Mesenchymal stem cell (in vitro differentiated cells and primary cell): ENCODE data around the gene WDFY2.
A peak's percentile ranks its signal among the peaks of the same experiment; 100 is the strongest.

Source experiments
- DNase-seq: peaks from one replicate; pipeline ENCODE4 v3.0.0-alpha.2; 2013
- H2AFZ ChIP-seq: one replicate; pipeline ENCODE4 v1.6.1; 2013; ENCODE audit warnings: low read depth, mild to moderate bottlenecking, control low read depth, inconsistent platforms, low read length, moderate library complexity
- H2AK5ac ChIP-seq: 2 replicates; pipeline ENCODE4 v1.6.1; 2013; ENCODE audit warnings: low read length, moderate library complexity, mild to moderate bottlenecking, inconsistent platforms; ENCODE audit not compliant: severe bottlenecking
- H2BK120ac ChIP-seq: one replicate; pipeline ENCODE4 v1.6.1; 2013; ENCODE audit warnings: low read depth, mild to moderate bottlenecking, inconsistent platforms, low read length, moderate library complexity
- H2BK12ac ChIP-seq, 2 experiments: one replicate each; pipeline ENCODE4 v1.6.1; 2013; ENCODE audit warnings: inconsistent platforms in 2 of 2, low read length in 2 of 2, mild to moderate bottlenecking in 2 of 2, moderate library complexity in 2 of 2, control low read depth in 1 of 2
- H2BK15ac ChIP-seq: one replicate; pipeline ENCODE4 v1.6.1; 2013; ENCODE audit warnings: mild to moderate bottlenecking, low read depth, inconsistent platforms; ENCODE audit not compliant: poor library complexity, severe bottlenecking
- H2BK5ac ChIP-seq: 2 replicates; pipeline ENCODE4 v1.6.1; 2013; ENCODE audit warnings: low read depth, mild to moderate bottlenecking, low read length, control low read depth, inconsistent platforms; ENCODE audit not compliant: poor library complexity, severe bottlenecking
- H3K14ac ChIP-seq, 2 experiments: one replicate each; pipeline ENCODE4 v1.6.1; 2013; ENCODE audit warnings: inconsistent platforms in 2 of 2, low read length in 2 of 2, control low read depth in 1 of 2, mild to moderate bottlenecking in 1 of 2, moderate library complexity in 1 of 2
- H3K18ac ChIP-seq, 2 experiments: one replicate each; pipeline ENCODE4 v1.6.1; 2013; ENCODE audit warnings: inconsistent platforms in 2 of 2, low read length in 2 of 2, control low read depth in 1 of 2, low read depth in 1 of 2, mild to moderate bottlenecking in 1 of 2
- H3K23ac ChIP-seq, 2 experiments: one replicate each; pipeline ENCODE4 v1.6.1; 2013; ENCODE audit warnings: inconsistent platforms in 2 of 2, low read length in 2 of 2, mild to moderate bottlenecking in 2 of 2, moderate library complexity in 2 of 2, control low read depth in 1 of 2
- H3K27ac ChIP-seq: 2 replicates; pipeline ENCODE4 v1.5.1; 2013; ENCODE audit warnings: mild to moderate bottlenecking, moderate library complexity, low read length, control low read depth, inconsistent platforms; ENCODE audit not compliant: poor library complexity, severe bottlenecking
- H3K27me3 ChIP-seq, 2 experiments: 2 replicates each; pipeline versions ENCODE4 v1.6.1 to v1.7.0; 2013; ENCODE audit warnings: low read length in 2 of 2, mild to moderate bottlenecking in 2 of 2, moderate library complexity in 2 of 2, control low read depth in 1 of 2, inconsistent platforms in 1 of 2; ENCODE audit not compliant: control insufficient read depth in 1 of 2, insufficient read depth in 1 of 2
- H3K36me3 ChIP-seq, 2 experiments: 2 replicates each; pipeline versions ENCODE4 v1.6.1 to v1.7.0; 2013; ENCODE audit warnings: low read length in 2 of 2, control low read depth in 1 of 2, inconsistent platforms in 1 of 2, low read depth in 1 of 2, mild to moderate bottlenecking in 1 of 2; ENCODE audit not compliant: insufficient read depth in 2 of 2, control insufficient read depth in 1 of 2
- H3K4ac ChIP-seq, 2 experiments: one replicate each; pipeline ENCODE4 v1.6.1; 2013; ENCODE audit warnings: inconsistent platforms in 2 of 2, low read length in 2 of 2, mild to moderate bottlenecking in 2 of 2, moderate library complexity in 2 of 2, control low read depth in 1 of 2, low read depth in 1 of 2
- H3K4me1 ChIP-seq: 2 replicates; pipeline ENCODE4 v1.6.1; 2013; ENCODE audit warnings: low read depth, low read length, control low read depth; ENCODE audit not compliant: control insufficient read depth, insufficient read depth
- H3K4me2 ChIP-seq: 2 replicates; pipeline ENCODE4 v1.6.1; 2013; ENCODE audit warnings: low read length, mild to moderate bottlenecking, inconsistent platforms; ENCODE audit not compliant: poor library complexity, severe bottlenecking
- H3K4me3 ChIP-seq, 2 experiments: 2 replicates each; pipeline versions ENCODE4 v1.5.1 to v1.7.0; 2013; ENCODE audit warnings: low read length in 2 of 2, mild to moderate bottlenecking in 2 of 2, control low read depth in 1 of 2, low read depth in 1 of 2; ENCODE audit not compliant: insufficient read depth in 1 of 2
- H3K79me1 ChIP-seq: replicated peaks from 2 replicates; pipeline ENCODE4 v1.6.1; 2013; ENCODE audit warnings: mild to moderate bottlenecking, control low read depth, low read length, inconsistent platforms; ENCODE audit not compliant: poor library complexity, severe bottlenecking
- H3K9ac ChIP-seq: 2 replicates; pipeline ENCODE4 v1.7.0; 2013; ENCODE audit warnings: mild to moderate bottlenecking, low read length, moderate library complexity
- H3K9me3 ChIP-seq: 2 replicates; pipeline ENCODE4 v1.7.0; 2013; ENCODE audit warnings: mild to moderate bottlenecking, low read length; ENCODE audit not compliant: control insufficient read depth
- H4K8ac ChIP-seq: one replicate; pipeline ENCODE4 v1.6.1; 2013; ENCODE audit warnings: inconsistent platforms, mild to moderate bottlenecking, low read length, moderate library complexity
- H4K91ac ChIP-seq: one replicate; pipeline ENCODE4 v1.6.1; 2013; ENCODE audit warnings: mild to moderate bottlenecking, low read length, inconsistent platforms
- whole genome bisulfite sequencing: methylation state at CpG from one replicate; pipeline ENCODE4 v1.1.7; 2013; ENCODE audit warnings: mixed read lengths; 5-methylcytosine and 5-hydroxymethylcytosine counted together

Gene WDFY2

GRCh38 chr13:51765142-51765515 lies 180.9 kb downstream of the WDFY2 start:
- Histone ChIP-seq H3K4me1 (peaks cover 14% of the 10 kb centered on the region), H3K23ac (no peak overlapping the region), H3K27ac (peak overlapping the region; percentile 6), H4K8ac (peak overlapping the region; percentile 14), H4K91ac (no peak overlapping the region), H2BK5ac (no peak overlapping the region), H3K14ac (peak overlapping the region in 1 of 2 experiments; percentile 94), H2BK15ac (no peak overlapping the region), H3K4me2 (no peak overlapping the region), H2BK12ac (peak overlapping the region in 1 of 2 experiments; percentile 94), H2AK5ac (no peak overlapping the region), H2AFZ (no peak overlapping the region), H3K36me3 (peaks cover 38 to 43% of the 10 kb centered on the region in 2 experiments), H3K27me3 (no peaks in the 10 kb centered on the region), H3K9me3 (no peaks in the 10 kb centered on the region), H3K9ac (peak overlapping the region; percentile 79), H3K79me1 (peaks cover 20% of the 10 kb centered on the region), H3K18ac (peak overlapping the region in 1 of 2 experiments; percentile 54), H3K4ac (peak overlapping the region in 1 of 2 experiments; percentile 65), H2BK120ac (no peak overlapping the region), H3K4me3 (peak overlapping the region in 1 of 2 experiments; percentile 70)
- DNase-seq: no peak
- 91% methylated on average over 2 of the region's 4 CpGs for WGBS

GRCh38 chr13:51767100-51767499 lies 182.8 kb downstream of the WDFY2 start:
- 96% methylated on average over 8 of the region's 8 CpGs for WGBS
- H3K9me3 ChIP-seq: no peaks in the 10 kb centered on the region
- H2AFZ ChIP-seq: no peak overlapping the region
- H3K4me2 ChIP-seq: no peak overlapping the region
- H2BK12ac ChIP-seq: no peak overlapping the region
- peaks cover 11% of the 10 kb centered on the region for H3K4me1 ChIP-seq
- peaks cover 17% of the 10 kb centered on the region for H3K79me1 ChIP-seq
- no peak overlapping the region for H4K8ac ChIP-seq
- H3K4ac ChIP-seq: no peak overlapping the region
- no peak overlapping the region for H3K9ac ChIP-seq
- no peak overlapping the region for H4K91ac ChIP-seq
- no peaks in the 10 kb centered on the region for H3K27me3 ChIP-seq
- peaks cover 27 to 33% of the 10 kb centered on the region in 2 experiments for H3K36me3 ChIP-seq
- no peak for DNase-seq
- H3K18ac ChIP-seq: no peak overlapping the region
- no peak overlapping the region for H2AK5ac ChIP-seq
- no peak overlapping the region for H2BK5ac ChIP-seq
- no peak overlapping the region for H3K27ac ChIP-seq
- H2BK120ac ChIP-seq: no peak overlapping the region
- H3K14ac ChIP-seq: no peak overlapping the region
- H2BK15ac ChIP-seq: no peak overlapping the region
- H3K23ac ChIP-seq: no peak overlapping the region
- H3K4me3 ChIP-seq: no peak overlapping the region

GRCh38 chr13:51768378-51768921 lies 184.2 kb downstream of the WDFY2 start:
- Histone ChIP-seq H3K4me2 (no peak overlapping the region), H2BK120ac (no peak overlapping the region), H2BK5ac (no peak overlapping the region), H2BK15ac (no peak overlapping the region), H4K8ac (no peak overlapping the region), H2AK5ac (no peak overlapping the region), H3K23ac (no peak overlapping the region), H3K4me3 (no peak overlapping the region), H3K18ac (no peak overlapping the region), H3K4ac (no peak overlapping the region), H3K27ac (no peak overlapping the region), H3K9ac (no peak overlapping the region), H2BK12ac (peak overlapping the region in 1 of 2 experiments; percentile 10), H3K4me1 (peaks cover 11% of the 10 kb centered on the region), H2AFZ (no peak overlapping the region), H3K79me1 (peaks cover 16% of the 10 kb centered on the region), H4K91ac (no peak overlapping the region), H3K9me3 (no peaks in the 10 kb centered on the region), H3K27me3 (peaks cover 0 to 7% of the 10 kb centered on the region in 2 experiments), H3K14ac (peak overlapping the region in 1 of 2 experiments; percentile 56), H3K36me3 (peaks cover 24 to 25% of the 10 kb centered on the region in 2 experiments)
- DNase-seq: no peak
- WGBS: 83% methylated on average over 15 of the region's 15 CpGs

- no peak overlapping the region for H2BK120ac ChIP-seq
- H3K9ac ChIP-seq: no peak overlapping the region
- 93% methylated on average over 16 of the region's 19 CpGs for WGBS
- no peaks in the 10 kb centered on the region for H3K9me3 ChIP-seq
- H3K23ac ChIP-seq: no peak overlapping the region
- H3K79me1 ChIP-seq: peaks cover 16% of the 10 kb centered on the region
- H3K4me2 ChIP-seq: no peak overlapping the region
- H2BK12ac ChIP-seq: no peak overlapping the region
- peaks cover 24 to 25% of the 10 kb centered on the region in 2 experiments for H3K36me3 ChIP-seq
- no peak overlapping the region for H3K18ac ChIP-seq
- DNase-seq: no peak
- H2AK5ac ChIP-seq: no peak overlapping the region
- no peak overlapping the region for H3K4me3 ChIP-seq
- no peak overlapping the region for H3K14ac ChIP-seq
- peaks cover 0 to 13% of the 10 kb centered on the region in 2 experiments for H3K27me3 ChIP-seq
- H3K4me1 ChIP-seq: peaks cover 11% of the 10 kb centered on the region
- H3K27ac ChIP-seq: no peak overlapping the region
- H2BK5ac ChIP-seq: no peak overlapping the region
- no peak overlapping the region for H2BK15ac ChIP-seq
- no peak overlapping the region for H4K91ac ChIP-seq
- H4K8ac ChIP-seq: no peak overlapping the region
- no peak overlapping the region for H2AFZ ChIP-seq
- no peak overlapping the region for H3K4ac ChIP-seq
Observed at GRCh38 chr13:51768976-51769375, 184.7 kb downstream of the WDFY2 start.
